Fibroblast of skin of left biceps (primary cell): ENCODE measurements around the gene MACROH2A1.
A peak's percentile ranks its signal among the peaks of the same experiment; 100 is the strongest.

ENCODE experiments used
- DNase-seq, 2 experiments: peaks; one replicate each; pipeline ENCODE4 v3.0.0-alpha.2; 2013; ENCODE audit warnings: low read depth in 2 of 2

The MACROH2A1 gene

DNA sequence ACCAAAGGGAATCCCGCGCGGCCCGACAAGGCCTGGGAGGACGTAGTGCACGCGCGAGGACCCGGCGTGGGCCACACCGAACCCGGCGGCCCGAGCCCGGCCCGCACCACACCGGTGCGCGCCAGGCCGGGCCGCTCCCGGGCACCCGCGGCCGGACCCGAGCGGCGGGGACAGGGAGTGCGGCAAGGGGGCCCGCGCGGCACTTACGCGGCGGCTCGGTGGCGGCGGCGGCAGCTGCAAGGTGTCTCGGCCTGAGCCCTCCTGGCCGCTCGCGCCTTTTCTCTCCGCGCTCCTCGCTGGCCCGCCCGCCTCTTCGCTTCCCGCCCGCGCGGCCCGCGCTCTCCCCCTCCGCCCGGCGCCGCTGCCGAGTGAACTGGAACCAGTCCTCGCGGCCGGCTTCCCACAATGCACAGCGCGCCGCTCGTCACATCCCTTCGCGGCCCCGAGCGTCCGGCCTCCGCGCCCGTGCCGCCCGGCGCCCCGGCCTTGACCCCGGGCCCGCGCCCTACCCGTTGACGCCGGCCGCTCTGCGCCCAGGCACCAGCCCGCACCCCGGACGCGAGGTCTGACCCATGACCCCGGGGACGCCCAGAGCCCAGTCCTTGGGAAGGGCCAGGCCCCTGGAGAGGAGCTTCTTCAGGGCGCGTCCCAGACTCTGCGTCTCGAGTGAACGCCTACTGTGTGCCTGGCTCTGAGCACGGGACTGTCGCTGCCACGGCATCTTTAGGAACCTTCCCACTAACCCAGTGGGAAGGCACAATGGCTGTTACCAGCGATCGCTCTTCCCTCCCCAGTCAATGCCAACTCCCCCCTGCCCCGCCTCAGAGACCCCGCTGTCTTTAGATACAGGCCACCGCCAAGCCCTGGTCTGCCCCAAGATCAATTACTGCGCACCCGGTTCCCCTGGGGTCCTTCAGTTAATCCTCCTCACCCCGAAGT is at the start of gene MACROH2A1:
TSS of gene MACROH2A1 (minus strand) at position 377 of the 939 bp plus-strand sequence. CDS start 10,138 bp downstream, outside the sequence.
- peak in 1 of 2 experiments; percentile 51 for DNase-seq

DNA sequence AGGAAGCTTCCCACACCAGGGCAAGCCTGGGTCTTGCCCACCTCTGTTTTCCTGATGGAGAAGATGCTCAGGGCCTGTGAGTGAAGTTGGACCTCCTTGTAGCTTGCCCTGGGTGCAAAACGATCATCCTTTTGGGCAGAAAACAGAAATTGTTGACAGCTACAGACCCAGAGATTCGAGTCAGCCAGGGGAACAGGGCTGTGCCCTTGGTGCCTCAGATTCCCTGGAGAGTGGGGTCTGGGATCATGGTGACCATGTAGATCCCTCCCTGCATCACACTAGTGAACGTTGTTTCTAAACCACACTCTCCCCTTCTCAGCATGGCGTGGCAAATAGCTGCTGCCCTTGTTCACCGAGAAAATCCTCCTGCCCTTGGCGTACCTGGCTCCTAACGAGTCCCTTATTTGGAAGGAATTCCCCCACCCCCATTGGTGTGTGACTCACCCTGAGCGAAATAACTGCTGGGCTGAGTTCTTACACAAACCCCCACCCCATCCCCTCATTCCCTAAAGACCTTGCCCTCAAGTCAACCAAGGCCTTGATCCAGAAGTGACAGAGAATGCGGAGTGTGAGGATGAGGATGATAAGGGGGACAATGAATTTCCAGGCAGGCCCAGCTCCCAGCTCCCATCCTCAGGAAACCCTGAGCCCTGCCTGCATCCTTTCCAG is 49.2 kb upstream of the MACROH2A1 start:
- no peak for DNase-seq

DNA sequence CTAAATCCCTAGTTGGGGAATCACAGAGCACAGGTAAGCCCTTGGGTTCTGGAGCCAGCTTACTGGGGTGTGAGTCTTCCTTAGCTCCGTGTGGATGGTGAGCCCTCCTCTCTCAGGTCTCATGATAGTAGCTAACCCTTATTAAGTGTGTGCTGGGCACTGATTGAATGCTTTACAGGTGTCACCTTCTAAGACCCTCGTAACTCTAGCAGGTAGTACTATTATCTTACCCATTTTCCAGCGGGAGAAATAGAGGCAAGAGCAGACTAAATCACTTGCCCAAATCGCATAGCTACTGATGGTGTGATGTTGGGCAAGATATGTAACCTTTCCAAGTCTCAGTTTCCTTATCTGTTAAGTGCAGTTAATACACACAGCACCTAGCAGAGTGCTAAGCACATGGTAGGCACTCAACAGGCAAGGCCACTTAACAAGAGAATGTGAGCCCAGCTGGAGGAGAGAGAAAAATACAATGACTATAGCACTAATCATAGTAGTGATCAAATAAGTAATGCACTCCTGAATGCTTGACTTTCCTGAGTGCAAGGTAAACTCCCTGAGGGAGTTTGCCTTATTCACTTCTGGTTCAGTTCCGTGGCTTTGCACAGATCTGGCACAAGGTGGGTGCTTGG is 48.4 kb upstream of the MACROH2A1 start, which contains the start of gene DCANP1:
TSS of gene DCANP1 (minus strand) at position 51 of the 632 bp plus-strand sequence. CDS start 240 bp downstream, outside the sequence.
- DNase-seq: no peak

DNA sequence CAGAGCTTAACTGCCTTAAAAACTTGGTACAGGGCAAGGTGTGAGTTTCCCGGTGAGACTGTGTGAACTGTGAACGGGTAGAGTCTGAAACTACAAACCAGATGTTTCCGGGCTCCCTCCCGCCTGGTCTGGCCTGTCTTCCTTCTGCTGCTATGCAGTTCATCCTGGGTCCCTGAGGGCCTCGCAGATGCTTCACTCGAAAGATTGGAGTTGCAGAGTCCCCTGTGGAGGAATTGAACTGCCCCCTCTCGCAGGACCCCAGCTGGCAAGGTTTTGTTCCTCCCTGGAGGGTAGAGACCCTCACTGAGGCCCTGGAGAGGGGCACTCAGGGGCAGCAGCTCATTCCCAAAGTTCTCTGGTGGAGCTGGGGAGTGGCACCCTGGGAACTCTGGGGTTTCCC is 47.6 kb upstream of the MACROH2A1 start:
- DNase-seq: no peak

DNA sequence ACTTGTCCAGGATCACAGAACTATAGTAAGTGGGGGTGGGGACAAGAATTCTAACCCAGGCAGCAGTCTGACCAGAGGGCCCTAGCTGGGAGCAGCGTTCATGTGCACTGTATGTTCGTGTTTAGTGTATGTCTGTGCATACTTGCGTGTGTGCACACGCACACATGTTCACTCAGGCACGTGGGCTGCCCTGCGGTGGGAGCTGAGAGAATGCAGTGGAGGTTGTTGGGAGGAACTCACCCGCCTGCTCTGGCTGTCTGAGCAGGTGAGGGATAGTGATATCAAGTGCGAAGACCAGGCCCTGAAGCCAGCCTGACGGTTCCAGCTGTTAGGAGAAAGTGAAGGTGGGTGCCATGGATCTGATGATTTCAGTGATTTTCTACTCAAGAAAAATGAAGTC is 47.2 kb upstream of the MACROH2A1 start:
- no peak for DNase-seq

DNA sequence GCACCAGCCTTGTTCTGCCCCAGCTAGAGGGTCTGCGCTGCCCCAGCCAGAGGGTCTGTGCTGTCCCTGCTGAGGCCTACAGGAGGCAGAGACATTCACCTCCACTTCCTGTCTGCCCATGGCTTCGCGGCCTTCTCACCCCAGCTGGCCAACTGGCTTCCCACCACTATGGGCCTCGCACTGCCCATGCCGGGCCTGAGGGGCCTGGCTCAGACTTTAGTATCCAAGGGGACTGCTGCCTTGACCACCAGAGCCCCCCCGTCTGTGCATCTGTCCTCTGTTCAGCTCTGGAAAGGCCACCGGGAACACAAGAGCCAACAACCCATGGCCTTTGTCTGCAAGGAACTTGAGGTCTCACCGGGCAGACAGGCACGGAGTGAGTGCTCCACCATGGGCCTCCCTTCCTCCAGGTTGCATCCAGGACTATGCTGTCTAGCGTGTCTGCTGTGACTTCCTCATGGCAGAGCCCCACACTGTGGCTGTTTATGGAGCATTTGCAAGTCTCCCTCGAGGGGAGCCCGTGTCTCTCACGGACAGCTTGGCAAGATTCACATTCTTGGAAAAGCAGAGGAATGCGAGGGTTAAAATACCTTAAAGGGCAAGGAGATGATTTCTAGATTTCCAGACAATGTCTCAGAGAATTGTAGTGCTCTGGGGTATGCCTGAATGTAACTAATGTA is 46.4 kb upstream of the MACROH2A1 start:
- DNase-seq: no peak

DNA sequence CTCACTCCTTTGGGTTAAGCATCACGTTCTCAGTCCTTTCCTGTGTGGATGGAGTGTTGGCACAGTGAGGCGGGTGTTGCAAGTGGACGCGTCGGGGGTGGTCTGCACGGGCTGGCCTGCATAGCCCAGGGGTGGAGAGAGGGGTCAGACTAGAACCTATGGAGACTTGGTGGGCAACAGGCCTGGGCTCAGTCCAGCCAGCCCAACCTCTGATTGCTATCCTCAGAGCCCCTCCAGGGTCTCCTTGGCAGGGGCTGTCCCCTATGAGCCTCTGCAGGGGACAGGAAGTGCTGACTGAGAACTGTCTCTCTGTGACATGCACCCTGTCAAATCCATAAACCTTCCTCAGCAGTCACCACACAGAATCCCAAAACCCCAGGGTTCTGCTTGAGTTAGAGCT is 45.9 kb upstream of the MACROH2A1 start:
- no peak for DNase-seq

DNA sequence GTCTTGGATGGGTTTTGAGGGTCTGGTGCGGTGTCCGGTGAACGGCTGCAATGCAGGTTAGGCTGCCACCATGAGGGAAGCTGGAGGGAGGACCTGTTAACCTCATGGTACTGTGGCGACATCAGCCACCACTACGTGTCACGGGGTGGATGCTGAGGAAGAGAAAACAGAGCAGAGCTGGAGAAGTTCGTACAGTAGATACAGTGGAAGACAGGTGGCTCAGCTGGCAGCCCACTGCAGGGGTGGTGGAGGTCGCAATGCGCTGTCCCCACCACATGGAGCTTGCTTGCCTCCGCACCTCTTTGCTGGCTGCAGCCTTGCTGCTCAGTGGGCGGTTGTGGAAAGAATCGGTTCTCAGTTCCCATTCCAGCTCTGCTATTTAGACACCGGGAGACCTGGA is 45.3 kb upstream of the MACROH2A1 start:
- DNase-seq: no peak

DNA sequence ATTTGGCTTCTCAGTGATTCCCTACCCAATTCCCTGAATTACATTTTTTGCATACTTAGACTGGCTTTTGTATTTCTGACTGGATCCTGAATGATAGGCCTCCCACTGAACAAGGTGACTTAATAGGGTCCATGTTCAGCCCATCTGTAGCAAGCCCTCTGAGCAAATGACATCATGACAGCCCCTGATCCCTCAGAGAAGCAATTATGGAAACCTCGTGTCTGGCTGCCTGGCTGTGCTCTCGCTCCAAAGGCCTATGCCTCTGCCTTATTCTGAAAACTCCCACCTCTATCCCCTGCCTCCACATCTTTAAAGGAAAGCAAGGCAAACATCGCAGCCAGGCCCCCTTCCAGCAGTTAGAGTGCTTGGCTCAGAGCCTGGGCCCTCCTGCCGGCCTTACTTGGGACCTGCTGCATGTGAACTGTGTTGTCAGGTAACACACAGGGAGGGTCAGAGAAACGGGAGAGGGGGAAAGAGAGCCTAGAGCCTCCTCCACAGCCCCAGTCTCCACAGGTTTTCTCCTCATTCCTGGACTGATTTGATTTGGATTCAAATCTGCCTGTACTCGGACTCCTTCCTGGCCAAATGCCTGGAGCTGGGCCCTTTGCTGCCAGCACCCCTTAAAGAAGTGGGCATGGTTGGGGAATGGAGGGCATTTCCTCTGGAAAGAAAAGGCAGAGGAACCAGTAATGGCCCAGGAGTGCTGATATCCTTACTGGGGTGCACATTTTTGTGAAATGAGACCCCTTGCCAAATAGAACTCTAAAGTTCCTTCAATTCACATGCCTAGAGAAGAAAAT is 44.3 kb upstream of the MACROH2A1 start:
- no peak for DNase-seq

DNA sequence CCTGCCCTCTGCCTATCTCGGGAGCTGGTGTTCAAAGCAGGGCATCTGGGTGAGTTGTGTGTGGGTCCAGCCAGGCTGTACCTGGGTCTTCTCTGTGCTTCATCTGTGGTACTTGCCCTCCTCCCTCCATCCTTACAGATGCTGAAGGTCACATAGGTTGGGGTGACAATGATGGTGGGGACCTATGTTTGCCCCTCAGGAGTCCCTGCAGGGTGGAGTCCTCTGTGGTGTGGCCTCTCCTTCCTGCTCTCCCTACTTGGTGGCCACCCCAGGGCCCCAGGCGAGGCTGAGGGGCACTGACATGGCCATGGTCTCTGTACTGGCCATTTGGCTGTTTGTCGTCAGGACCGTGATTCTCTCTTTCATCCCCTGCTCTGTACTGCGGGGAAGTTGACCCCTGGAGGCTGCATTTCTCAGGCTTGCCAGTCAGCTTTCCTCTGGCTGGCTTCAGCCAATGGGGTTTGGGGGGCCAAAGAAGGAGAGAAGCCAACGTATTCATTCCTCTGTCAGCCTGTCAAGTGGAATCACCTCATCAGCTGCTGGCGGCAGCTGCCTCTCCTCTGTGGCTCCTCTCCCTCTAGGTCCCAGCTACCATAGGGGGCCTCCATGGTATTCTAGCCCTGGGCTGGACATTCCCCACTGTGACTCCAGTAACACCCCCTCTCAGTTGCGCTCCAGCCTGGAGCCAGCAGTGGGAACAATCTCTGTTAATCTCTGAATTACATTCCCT is 43.6 kb upstream of the MACROH2A1 start:
- DNase-seq: no peak

DNA sequence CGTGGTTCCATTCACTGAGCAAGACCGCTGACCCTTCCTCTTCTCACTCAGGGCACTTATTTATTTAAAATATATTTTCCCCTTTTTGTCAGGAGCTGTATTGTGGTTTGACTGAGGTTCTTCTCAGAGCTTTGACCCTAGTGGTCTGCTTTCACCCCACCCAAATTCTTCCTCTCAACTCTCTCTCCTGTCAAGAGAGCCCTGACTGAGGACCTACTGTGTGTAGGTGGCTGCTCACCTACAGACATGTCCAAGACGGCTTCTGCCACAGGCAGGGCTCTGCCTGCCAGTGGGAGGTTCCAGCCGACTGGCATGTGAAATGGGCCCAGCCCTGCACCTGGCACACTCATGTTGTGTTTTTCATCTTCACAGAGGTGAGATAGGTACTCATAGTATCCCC is 42.9 kb upstream of the MACROH2A1 start:
- DNase-seq: no peak

DNA sequence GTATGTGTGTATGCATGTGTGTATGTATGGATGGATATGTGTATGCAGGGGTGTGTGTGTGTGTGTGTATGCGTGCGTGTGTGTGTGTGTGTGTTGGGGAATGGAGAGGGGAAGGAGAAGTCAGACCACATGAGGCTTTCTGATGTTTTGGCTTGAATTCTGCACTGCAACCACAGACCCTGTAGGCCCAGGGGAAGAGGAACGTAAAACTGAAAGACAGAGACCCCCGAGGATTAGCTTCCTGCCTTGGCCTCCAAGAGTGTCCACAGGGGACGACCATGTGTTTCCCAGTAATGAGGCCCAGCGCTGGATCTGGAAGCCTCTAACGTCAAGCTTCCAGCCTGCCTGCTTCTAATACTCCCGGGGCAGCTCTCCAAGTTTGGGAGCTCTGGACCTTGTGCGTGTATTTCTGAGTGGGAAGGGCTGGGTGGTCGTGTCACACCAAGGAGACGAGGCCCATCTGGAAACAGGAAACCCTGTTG is 42.4 kb upstream of the MACROH2A1 start:
- DNase-seq: no peak

DNA sequence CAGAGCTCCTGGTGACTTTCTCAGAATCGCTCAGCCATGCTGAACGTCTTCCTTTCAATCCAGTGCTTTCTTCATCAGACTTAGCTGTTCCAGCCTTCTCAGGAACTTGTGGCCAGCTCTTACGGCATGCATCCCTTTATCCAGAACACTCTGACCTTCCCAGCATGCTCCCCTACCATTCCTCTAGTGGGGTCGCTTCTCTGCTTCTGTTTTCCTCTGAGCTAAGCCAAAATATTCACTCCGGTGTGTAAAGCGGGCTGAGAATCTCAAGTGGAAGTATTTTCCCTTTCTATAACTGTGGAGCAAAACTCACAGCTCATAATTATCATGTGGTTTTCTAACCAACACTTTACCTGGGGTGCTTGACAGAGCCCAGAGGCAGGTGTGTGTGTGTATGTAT is 41.9 kb upstream of the MACROH2A1 start:
- no peak for DNase-seq

DNA sequence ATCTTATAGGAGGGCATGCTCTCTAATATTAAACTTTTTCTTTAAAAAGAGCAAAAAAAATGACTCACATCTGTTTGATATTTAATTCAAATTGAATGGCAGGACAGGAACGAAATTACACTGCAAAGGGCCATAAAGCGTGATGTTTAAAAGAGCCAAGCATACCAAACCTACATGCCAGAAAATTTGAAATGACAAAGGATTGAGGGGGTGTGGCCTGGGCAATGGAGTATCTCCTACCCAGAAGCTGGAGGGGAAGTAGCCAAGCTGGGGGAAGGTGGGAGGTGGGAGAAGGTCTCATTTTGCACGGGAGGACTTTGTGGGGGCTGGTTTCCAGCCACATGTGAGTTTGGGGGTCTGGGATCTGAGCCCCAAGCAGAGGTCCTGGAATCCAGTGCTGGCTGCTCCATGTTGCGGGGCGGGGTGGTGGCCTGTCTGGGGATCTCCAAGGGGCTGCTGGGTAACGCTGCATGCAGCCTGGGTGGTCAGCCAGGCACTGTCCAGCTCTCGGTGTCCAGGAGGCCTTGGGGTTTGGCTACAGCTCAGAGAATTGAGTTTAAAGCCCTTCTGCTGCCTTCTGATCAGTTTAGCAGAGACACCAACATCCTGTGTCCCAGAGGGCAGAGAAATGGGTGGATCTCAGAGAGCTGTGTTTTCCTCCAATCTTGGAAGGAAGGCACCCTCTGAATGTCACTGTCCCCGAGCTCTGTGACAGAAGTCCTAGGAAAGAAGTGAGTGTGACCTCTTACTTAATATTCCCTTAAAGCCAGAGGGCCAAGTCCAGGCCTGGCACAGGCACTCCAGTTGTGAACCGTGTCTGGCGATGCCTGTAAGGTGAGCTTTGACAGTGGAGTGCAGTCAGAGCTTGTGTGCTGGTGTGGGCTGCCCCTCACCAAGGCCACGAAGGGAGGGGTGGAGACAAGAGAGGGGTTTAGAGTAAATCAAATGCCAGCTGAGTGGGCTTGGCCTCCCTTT is 40.5 kb upstream of the MACROH2A1 start:
- DNase-seq: no peak

DNA sequence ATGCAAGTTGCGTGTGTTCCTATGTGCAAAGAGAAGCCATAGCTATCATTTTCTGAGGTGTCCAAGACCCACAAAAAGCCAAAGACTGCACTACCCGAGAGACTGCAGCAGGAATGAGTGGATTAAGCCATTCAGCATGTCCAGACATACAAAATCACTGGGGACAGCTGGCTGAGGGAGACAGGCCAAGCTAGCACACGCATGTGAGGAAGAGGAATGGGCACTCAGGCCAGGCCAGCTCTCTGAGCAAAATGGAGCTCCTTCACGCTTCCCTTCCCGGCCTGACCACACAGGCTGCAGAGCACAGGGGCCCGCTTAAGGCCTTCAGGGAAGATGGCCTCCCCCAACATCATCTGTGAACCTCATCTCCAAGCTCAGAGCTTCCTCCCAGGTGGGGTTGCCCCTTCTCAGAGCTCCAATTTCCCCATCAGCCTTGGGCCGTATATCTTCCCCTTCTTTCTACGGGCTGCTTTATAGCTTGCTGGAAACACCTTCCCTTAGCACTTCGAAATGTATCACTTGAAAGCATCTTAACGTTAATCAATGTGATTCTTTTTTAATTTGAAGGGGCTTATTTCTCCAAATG is 39.7 kb upstream of the MACROH2A1 start:
- DNase-seq: no peak

DNA sequence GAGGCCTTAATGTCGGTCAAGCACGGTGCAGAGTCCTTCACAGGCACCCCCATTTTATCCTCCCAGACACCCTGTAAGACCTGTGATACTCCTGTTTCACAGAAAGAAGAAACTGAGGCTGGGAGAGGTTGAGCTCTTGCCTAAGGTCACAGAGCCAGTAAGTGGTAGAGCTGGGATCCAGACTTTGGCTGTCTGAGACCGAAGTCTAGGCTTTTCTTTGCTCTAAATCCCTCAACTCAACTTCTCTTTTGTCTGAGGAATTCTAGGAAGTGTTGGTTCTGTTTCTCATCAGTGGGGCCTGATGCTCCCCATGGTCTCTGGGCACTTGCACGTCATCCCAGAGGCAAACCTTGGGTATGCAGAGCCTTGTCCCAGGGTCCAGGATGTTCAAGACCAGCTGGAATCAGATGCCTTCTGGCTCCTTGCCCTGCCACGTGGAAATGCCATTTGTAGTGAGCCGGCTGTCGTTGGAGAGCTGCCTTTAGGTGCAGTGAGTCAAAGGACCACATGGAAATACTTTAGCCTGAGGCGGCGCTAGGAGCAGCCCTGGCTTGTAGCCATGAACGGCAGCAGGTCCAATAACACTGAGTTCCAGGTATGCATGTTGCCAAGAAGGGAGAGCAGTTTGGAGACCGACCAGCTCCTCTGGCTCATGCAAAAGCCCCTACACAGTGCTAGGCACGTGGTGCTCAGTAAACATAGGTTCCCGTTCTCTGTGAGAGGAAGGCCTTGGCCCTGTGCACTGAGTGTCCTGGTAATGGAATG is 38.9 kb upstream of the MACROH2A1 start:
- DNase-seq: peak; percentile 92 to 93

DNA sequence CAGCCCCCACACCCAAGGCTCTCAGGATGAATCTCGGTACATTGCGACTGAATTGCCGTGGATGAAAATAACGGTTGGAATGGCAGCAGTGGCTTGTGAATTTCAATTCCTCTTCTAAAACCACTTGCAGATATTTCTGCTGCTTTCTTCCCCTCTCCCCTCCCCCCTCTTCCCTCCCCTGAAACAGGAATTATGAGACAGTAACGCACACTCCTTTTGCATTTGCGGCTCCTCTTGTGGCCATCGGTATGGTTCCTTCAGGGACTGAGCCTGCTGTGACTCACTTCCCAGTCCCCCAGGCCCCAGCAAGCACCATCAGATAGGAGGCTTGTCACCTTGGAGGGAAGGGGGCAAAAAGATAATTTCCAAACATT is 38.4 kb upstream of the MACROH2A1 start:
- DNase-seq: no peak

DNA sequence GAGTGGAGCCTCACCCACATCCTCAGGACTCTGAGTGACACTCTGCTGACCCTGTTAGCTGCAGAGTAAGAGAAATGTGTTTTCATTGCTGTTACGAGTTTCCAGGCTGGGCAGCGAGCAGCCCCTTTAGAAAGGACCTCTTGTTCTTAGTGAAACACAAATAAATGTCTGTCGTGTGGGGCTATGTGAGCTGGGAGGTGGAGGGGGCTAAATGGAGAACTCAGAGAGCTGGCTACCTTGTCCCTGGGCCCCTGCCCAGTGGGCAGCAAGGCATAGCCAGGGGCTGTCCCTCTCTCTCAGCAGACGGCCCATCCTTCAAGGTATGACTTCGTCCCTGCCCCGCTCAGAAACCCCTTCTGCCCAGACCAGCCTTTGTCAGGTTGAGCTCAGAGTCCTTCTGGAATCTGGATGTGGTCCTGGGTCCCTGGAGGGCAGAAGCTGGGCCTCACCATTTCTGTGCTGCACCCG is 38.0 kb upstream of the MACROH2A1 start:
- no peak for DNase-seq
